Endodermal cell (in vitro differentiated cells): ENCODE results near the gene CGA. TPM values are rescaled to one million over a fixed set of nuclear protein-coding genes. Genes with fewer than 3 reads are reported as not detected.

Experiments
- DNase-seq: peaks from one replicate; pipeline ENCODE4 v3.0.0-alpha.2; 2017
- H3K27ac ChIP-seq: 2 replicates; pipeline ENCODE4 v1.5.1; 2013; ENCODE audit warnings: mild to moderate bottlenecking, low read depth, low read length, moderate library complexity
- H3K27me3 ChIP-seq: 2 replicates; pipeline ENCODE4 v1.6.1; 2013; ENCODE audit warnings: mild to moderate bottlenecking, low read length, moderate library complexity; ENCODE audit not compliant: insufficient read depth, control insufficient read depth, poor library complexity, severe bottlenecking
- H3K36me3 ChIP-seq: 2 replicates; pipeline ENCODE4 v1.7.0; 2013; ENCODE audit warnings: mild to moderate bottlenecking, low read length, moderate library complexity; ENCODE audit not compliant: control insufficient read depth, insufficient read depth
- H3K4me1 ChIP-seq: one replicate; pipeline ENCODE4 v1.7.0; 2013; ENCODE audit warnings: low read length; ENCODE audit not compliant: control insufficient read depth, insufficient read depth
- H3K4me3 ChIP-seq: 2 replicates; pipeline ENCODE4 v1.5.1; 2013; ENCODE audit warnings: mild to moderate bottlenecking, low read length, moderate library complexity
- H3K9ac ChIP-seq: 2 replicates; pipeline ENCODE4 v1.6.1; 2013; ENCODE audit warnings: mild to moderate bottlenecking, low read length, moderate library complexity; ENCODE audit not compliant: poor library complexity, severe bottlenecking; ENCODE audit errors: extremely low read depth
- H3K9me3 ChIP-seq: 2 replicates; pipeline ENCODE4 v1.6.1; 2013; ENCODE audit warnings: mild to moderate bottlenecking, low read length, moderate library complexity; ENCODE audit not compliant: control insufficient read depth
- H3K27ac Mint-ChIP-seq: 2 replicates; pipeline ENCODE4 v1.8.0; 2020; ENCODE audit warnings: mixed read lengths
- H3K27me3 Mint-ChIP-seq: 2 replicates; pipeline ENCODE4 v1.8.0; 2021; ENCODE audit warnings: mild to moderate bottlenecking, mixed read lengths; ENCODE audit not compliant: insufficient read depth
- H3K36me3 Mint-ChIP-seq: 2 replicates; pipeline ENCODE4 v1.8.0; 2020; ENCODE audit warnings: low read depth, mixed read lengths
- H3K4me1 Mint-ChIP-seq: 2 replicates; pipeline ENCODE4 v1.8.0; 2020; ENCODE audit warnings: mixed read lengths
- H3K4me3 Mint-ChIP-seq: 2 replicates; pipeline ENCODE4 v1.8.0; 2020; ENCODE audit warnings: mild to moderate bottlenecking, moderate library complexity, mixed read lengths
- H3K9me3 Mint-ChIP-seq: 2 replicates; pipeline ENCODE4 v1.8.0; 2020; ENCODE audit warnings: mild to moderate bottlenecking, mixed read lengths
- CTCF ChIP-seq: fragments of 200-600 bp; sonication (generic); conservative IDR thresholded peaks from 2 replicates; pipeline ENCODE4 v1.5.0; 2021; ENCODE audit warnings: antibody characterized with exemption, mild to moderate bottlenecking
- WGBS, 2 experiments: methylation state at CpG; one replicate each; pipeline versions ENCODE4 v1.1.5 to v1.1.7; 2013; ENCODE audit warnings: missing lambda C conversion rate in 2 of 2, mixed read lengths in 1 of 2; ENCODE audit not compliant: insufficient coverage in 1 of 2, insufficient read length in 1 of 2; 5-methylcytosine and 5-hydroxymethylcytosine counted together
- total RNA-seq, 2 donors: library from RNA; stranded (reverse); fragmentation: NEBNext Ultra II Directional in 1 of 2; extraction: Animal tissue kit (Norgen Biotek cat#: 25700) in 1 of 2; gene quantifications; 2 replicates in 1 of 2; 3 replicates in 1 of 2; pipeline ENCODE4 v1.2.1, GENCODE V29; 2021

CGA gene
- total RNA-seq, 2 donors from 2014 or later = not detected

- Mint-ChIP-seq H3K4me3 (no peak overlapping the region), H3K27ac (no peak overlapping the region), H3K9me3 (no peaks in the 10 kb centered on the region), H3K27me3 (peaks cover 21% of the 10 kb centered on the region), H3K36me3 (no peaks in the 10 kb centered on the region), H3K4me1 (no peaks in the 10 kb centered on the region)
- Histone ChIP-seq H3K36me3 (no peaks in the 10 kb centered on the region), H3K4me3 (no peak overlapping the region), H3K9ac (no peak overlapping the region), H3K27ac (no peak overlapping the region), H3K27me3 (no peaks in the 10 kb centered on the region), H3K4me1 (no peaks in the 10 kb centered on the region), H3K9me3 (no peaks in the 10 kb centered on the region)
- 92 to 100% methylated on average over 1 to 2 of the region's 2 CpGs for WGBS, 2 experiments
- DNase-seq = no peak
- TF ChIP-seq CTCF = no peak
Measured at GRCh38 chr6:87082160-87082721, 12.7 kb downstream of the CGA start.

GRCh38 chr6:87078983-87079616 is 15.8 kb downstream of the CGA start:
- peaks cover 4% of the 10 kb centered on the region for H3K4me1 Mint-ChIP-seq
- peak; percentile 96 for DNase-seq
- Histone ChIP-seq H3K9ac (no peak overlapping the region), H3K4me1 (peaks cover 4% of the 10 kb centered on the region), H3K9me3 (no peaks in the 10 kb centered on the region), H3K27me3 (no peaks in the 10 kb centered on the region), H3K36me3 (no peaks in the 10 kb centered on the region), H3K27ac (no peak overlapping the region), H3K4me3 (no peak overlapping the region)
- no peaks in the 10 kb centered on the region for H3K9me3 Mint-ChIP-seq
- no peaks in the 10 kb centered on the region for H3K36me3 Mint-ChIP-seq
- 36 to 46% methylated on average over 6 to 8 of the region's 8 CpGs for WGBS, 2 experiments
- H3K4me3 Mint-ChIP-seq = no peak overlapping the region
- peaks cover 19% of the 10 kb centered on the region for H3K27me3 Mint-ChIP-seq
- peak; percentile 95 for TF ChIP-seq CTCF
- H3K27ac Mint-ChIP-seq = no peak overlapping the region

GRCh38 chr6:87075168-87075567 is 19.7 kb downstream of the CGA start:
- Histone ChIP-seq H3K9me3 (no peaks in the 10 kb centered on the region), H3K9ac (no peak overlapping the region), H3K36me3 (no peaks in the 10 kb centered on the region), H3K27me3 (no peaks in the 10 kb centered on the region), H3K4me3 (no peak overlapping the region), H3K4me1 (peaks cover 12% of the 10 kb centered on the region), H3K27ac (no peak overlapping the region)
- Mint-ChIP-seq H3K36me3 (no peaks in the 10 kb centered on the region), H3K27me3 (peaks cover 3% of the 10 kb centered on the region), H3K4me1 (peaks cover 17% of the 10 kb centered on the region), H3K4me3 (no peak overlapping the region), H3K9me3 (no peaks in the 10 kb centered on the region), H3K27ac (no peak overlapping the region)
- TF ChIP-seq CTCF = no peak
- 95% methylated on average over 2 of the region's 2 CpGs for WGBS, 2 experiments
- DNase-seq = no peak
